Fibroblast of pulmonary artery (primary cell): ENCODE measurements around the gene CAV1.
A peak's percentile ranks its signal among the peaks of the same experiment; 100 is the strongest.

Experiments
- DNase-seq: peaks from one replicate; pipeline ENCODE4 v3.0.0-alpha.2; 2010; ENCODE audit warnings: low read depth
- H3K4me3 ChIP-seq: replicated peaks from 2 replicates; pipeline ENCODE4 v1.5.1; 2011; ENCODE audit warnings: low read depth, mild to moderate bottlenecking, control low read depth, low read length, moderate library complexity
- CTCF ChIP-seq: IDR thresholded peaks from 2 replicates; pipeline ENCODE4 v1.5.1; 2011; ENCODE audit warnings: mild to moderate bottlenecking, control low read depth, low read length, inconsistent platforms; ENCODE audit errors: missing control alignments

CAV1 gene

GRCh38 chr7:116505823-116506222 lies 19.0 kb upstream of the CAV1 start:
- TF ChIP-seq CTCF, result no peak
- no peak overlapping the region for H3K4me3 ChIP-seq
- no peak for DNase-seq

- no peak for DNase-seq
- TF ChIP-seq CTCF, result no peak
- no peak overlapping the region for H3K4me3 ChIP-seq
Measured at GRCh38 chr7:116509982-116510579, 14.8 kb upstream of the CAV1 start.

GRCh38 chr7:116510795-116511194 lies 14.0 kb upstream of the CAV1 start:
- TF ChIP-seq CTCF, result no peak
- H3K4me3 ChIP-seq, result no peak overlapping the region
- DNase-seq, result no peak

GRCh38 chr7:116511552-116512519 lies 13.0 kb upstream of the CAV1 start:
- H3K4me3 ChIP-seq, result peak overlapping the region; percentile 17
- DNase-seq, result peak; percentile 57
- TF ChIP-seq CTCF, result no peak

- peak; percentile 64 for DNase-seq
- H3K4me3 ChIP-seq, result peak overlapping the region; percentile 17
- no peak for TF ChIP-seq CTCF
Measured at GRCh38 chr7:116512520-116513188, 12.2 kb upstream of the CAV1 start.

- no peak for DNase-seq
- TF ChIP-seq CTCF, result no peak
- H3K4me3 ChIP-seq, result no peak overlapping the region
Measured at GRCh38 chr7:116515584-116515983, 9.3 kb upstream of the CAV1 start.
